Left ventricle myocardium inferior (tissue), 1 donor: ENCODE data around the gene MIB2. TPM values are rescaled to one million over a fixed set of nuclear protein-coding genes. Genes with fewer than 3 reads are reported as not detected.

Experiments
- DNase-seq: peaks from one replicate; pipeline ENCODE4 v3.0.0-alpha.2; 2020
- H3K27ac ChIP-seq: fragments of 200-600 bp; replicated peaks from 2 replicates; pipeline ENCODE4 v1.8.0; 2021
- H3K27me3 ChIP-seq: fragments of 200-600 bp; 2 replicates; pipeline ENCODE4 v1.8.0; 2021; ENCODE audit warnings: low read depth
- H3K36me3 ChIP-seq: fragments of 200-600 bp; 2 replicates; pipeline ENCODE4 v1.8.0; 2021
- H3K4me1 ChIP-seq: fragments of 200-600 bp; 2 replicates; pipeline ENCODE4 v1.8.0; 2021
- H3K4me3 ChIP-seq: fragments of 200-600 bp; 2 replicates; pipeline ENCODE4 v1.8.0; 2021; ENCODE audit warnings: mild to moderate bottlenecking, moderate library complexity
- H3K9me3 ChIP-seq: fragments of 200-600 bp; replicated peaks from 2 replicates; pipeline ENCODE4 v1.8.0; 2021
- CTCF ChIP-seq: fragments of 200-600 bp; IDR thresholded peaks from 2 replicates; pipeline ENCODE4 v1.8.0; 2021; ENCODE audit warnings: antibody characterized with exemption, mild to moderate bottlenecking, borderline replicate concordance
- intact Hi-C: fragments of 100-400 bp; cut with micrococcal nuclease; formaldehyde crosslinking; loops from one replicate; pipeline ENCODE4 v1.11.0; 2022
- long read RNA-seq: library from polyadenylated mRNA; unstranded; transcript quantifications from one replicate; pipeline ENCODE4 v2.0.0, GENCODE V29; 2021
- total RNA-seq: library from RNA; stranded (reverse); fragmentation: NEBNext Ultra II Directional; extraction: Animal tissue kit (Norgen Biotek cat#: 25700); gene quantifications from one replicate; pipeline ENCODE4 v1.2.1, GENCODE V29; 2021
- donor health status: DM: no; HTN: yes; CAD: no; lungs with severe emphysema.

Gene MIB2
- total RNA-seq: 129 TPM
- long read RNA-seq, transcript MIB2-217 (19 exons, 3,311 nt): minor isoform, 11 of 555 reads
- long read RNA-seq, transcript MIB2-219 (20 exons, 3,305 nt): minor isoform, 16 of 555 reads
- long read RNA-seq, transcript MIB2-201 (20 exons, 3,290 nt): major isoform, 20 of 555 reads
- long read RNA-seq, partial matches to known transcripts: 214 of 555 reads
- long read RNA-seq, other reads (novel, unspliced or antisense): 287 of 555 reads

GRCh38 chr1:1615256-1616044 is at the start of gene MIB2:
TSS of gene MIB2 (plus strand) at chr1:1615500. CDS start at chr1:1623453, 7,953 bp downstream.
- Histone ChIP-seq H3K27ac (peak within 1 kb of the TSS; percentile 99), H3K4me3 (peak within 1 kb of the TSS; percentile 82), H3K27me3 (no peaks in the 10 kb centered on the region), H3K4me1 (peaks cover 52% of the 10 kb centered on the region), H3K36me3 (peaks cover 10% of the 10 kb centered on the region), H3K9me3 (no peaks in the 10 kb centered on the region)
- DNase-seq: peak; percentile 95
- no peak for TF ChIP-seq CTCF
- intact Hi-C loops: no loop called here

- Histone ChIP-seq H3K9me3 (no peaks in the 10 kb centered on the region), H3K4me3 (no peak overlapping the region), H3K4me1 (peaks cover 98% of the 10 kb centered on the region), H3K27me3 (no peaks in the 10 kb centered on the region), H3K27ac (no peak overlapping the region), H3K36me3 (peaks cover 36% of the 10 kb centered on the region)
- intact Hi-C loops: no loop called here
- DNase-seq: no peak
- no peak for TF ChIP-seq CTCF
These were observed 48.0 kb upstream of the MIB2 start for GRCh38 chr1:1567152-1567875.

GRCh38 chr1:1567891-1568291 is 47.4 kb upstream of the MIB2 start:
- DNase-seq: no peak
- Histone ChIP-seq H3K36me3 (peaks cover 30% of the 10 kb centered on the region), H3K27ac (peak overlapping the region; percentile 33), H3K9me3 (no peaks in the 10 kb centered on the region), H3K27me3 (no peaks in the 10 kb centered on the region), H3K4me1 (peaks cover 98% of the 10 kb centered on the region), H3K4me3 (no peak overlapping the region)
- intact Hi-C loops: no loop called here
- TF ChIP-seq CTCF: no peak

GRCh38 chr1:1569341-1569740 is 46.0 kb upstream of the MIB2 start:
- Histone ChIP-seq H3K4me1 (peaks cover 98% of the 10 kb centered on the region), H3K36me3 (peaks cover 16% of the 10 kb centered on the region), H3K9me3 (no peaks in the 10 kb centered on the region), H3K27me3 (no peaks in the 10 kb centered on the region), H3K4me3 (no peak overlapping the region), H3K27ac (peak overlapping the region; percentile 9)
- DNase-seq: no peak
- intact Hi-C loops: no loop called here
- no peak for TF ChIP-seq CTCF

GRCh38 chr1:1573843-1574720 is 41.2 kb upstream of the MIB2 start:
- Histone ChIP-seq H3K4me3 (peak overlapping the region; percentile 99), H3K9me3 (no peaks in the 10 kb centered on the region), H3K27ac (peak overlapping the region; percentile 99), H3K27me3 (no peaks in the 10 kb centered on the region), H3K4me1 (peaks cover 66% of the 10 kb centered on the region), H3K36me3 (peaks cover 11% of the 10 kb centered on the region)
- TF ChIP-seq CTCF: peak; percentile 5
- intact Hi-C loops: no loop called here
- DNase-seq: peak; percentile 63
